Cardiac muscle cell (in vitro differentiated cells and primary cell): ENCODE measurements around the gene SORBS2. TPM values are rescaled to one million over a fixed set of nuclear protein-coding genes. Genes with fewer than 3 reads are reported as not detected.

Experiments used
- DNase-seq, 2 donors: peaks; one replicate each; pipeline versions ENCODE4 v3.0.0 to v3.0.0-alpha.2; 2010 to 2017; ENCODE audit warnings: low read depth in 1 of 2, low spot score in 1 of 2
- H3K27ac ChIP-seq: fragments of 200-600 bp; sonication (generic); 2 replicates; pipeline ENCODE4 v1.5.1; 2016
- H3K27me3 ChIP-seq: fragments of 200-600 bp; sonication (generic); 2 replicates; pipeline ENCODE4 v1.6.0; 2016; ENCODE audit warnings: control low read depth
- H3K36me3 ChIP-seq: fragments of 200-600 bp; sonication (generic); 2 replicates; pipeline ENCODE4 v1.5.1; 2016; ENCODE audit warnings: control low read depth
- H3K4me1 ChIP-seq: fragments of 200-600 bp; sonication (generic); 2 replicates; pipeline ENCODE4 v1.8.1; 2017; ENCODE audit warnings: low read depth, mild to moderate bottlenecking, mixed run types
- H3K4me3 ChIP-seq: fragments of 200-600 bp; sonication (generic); 2 replicates; pipeline ENCODE4 v1.5.1; 2016; ENCODE audit warnings: mild to moderate bottlenecking
- H3K9me3 ChIP-seq: fragments of 200-600 bp; sonication (generic); 2 replicates; pipeline ENCODE4 v1.5.1; 2017; ENCODE audit warnings: low read depth, mild to moderate bottlenecking, control low read depth
- CTCF ChIP-seq: IDR thresholded peaks from 2 replicates; pipeline ENCODE4 v1.5.1; 2012; ENCODE audit warnings: low read depth, mild to moderate bottlenecking, low read length
- polyA plus RNA-seq: library from polyadenylated mRNA; unstranded; fragments of >200 nt; fragmentation: Nextera tagmentation; extraction: Ambion mirVana; gene quantifications from 2 replicates; pipeline ENCODE4 v1.2.1, GENCODE V29; 2016
- total RNA-seq: library from RNA; depleted of rRNA; stranded (reverse); fragments of >200 nt; gene quantifications from 2 replicates; pipeline ENCODE4 v1.2.3, GENCODE V29; 2016

SORBS2 gene
- total and polyA plus RNA-seq, 2 experiments from 2014 or later = 453 to 470 TPM

- Histone ChIP-seq H3K27ac (peak overlapping the region; percentile 24), H3K4me3 (no peak overlapping the region), H3K27me3 (no peaks in the 10 kb centered on the region), H3K4me1 (peaks cover 35% of the 10 kb centered on the region), H3K36me3 (peaks cover 76% of the 10 kb centered on the region), H3K9me3 (no peaks in the 10 kb centered on the region)
- no peak for DNase-seq
- TF ChIP-seq CTCF = no peak
These were observed 157.7 kb downstream of the SORBS2 start for GRCh38 chr4:185654311-185654710.

- no peak for DNase-seq
- Histone ChIP-seq H3K27me3 (no peaks in the 10 kb centered on the region), H3K36me3 (peaks cover 79% of the 10 kb centered on the region), H3K4me1 (peaks cover 22% of the 10 kb centered on the region), H3K9me3 (no peaks in the 10 kb centered on the region), H3K4me3 (no peak overlapping the region), H3K27ac (peak overlapping the region; percentile 49)
- TF ChIP-seq CTCF = no peak
These were observed 160.1 kb downstream of the SORBS2 start for GRCh38 chr4:185651851-185652250.

- no peak for DNase-seq
- Histone ChIP-seq H3K36me3 (peaks cover 84% of the 10 kb centered on the region), H3K4me3 (no peak overlapping the region), H3K4me1 (peaks cover 17% of the 10 kb centered on the region), H3K27me3 (no peaks in the 10 kb centered on the region), H3K9me3 (no peaks in the 10 kb centered on the region), H3K27ac (peak overlapping the region; percentile 49)
- TF ChIP-seq CTCF = no peak
These were observed 160.8 kb downstream of the SORBS2 start for GRCh38 chr4:185651137-185651677.

GRCh38 chr4:185648631-185649030, 163.4 kb downstream of the SORBS2 start:
- Histone ChIP-seq H3K27me3 (no peaks in the 10 kb centered on the region), H3K27ac (peak overlapping the region; percentile 50), H3K4me1 (no peaks in the 10 kb centered on the region), H3K9me3 (no peaks in the 10 kb centered on the region), H3K36me3 (peaks cover 95% of the 10 kb centered on the region), H3K4me3 (no peak overlapping the region)
- no peak for DNase-seq
- TF ChIP-seq CTCF = no peak

GRCh38 chr4:185645403-185645802, 166.6 kb downstream of the SORBS2 start:
- no peak overlapping the region for H3K4me3 ChIP-seq
- no peak for TF ChIP-seq CTCF
- DNase-seq = no peak
- no peaks in the 10 kb centered on the region for H3K4me1 ChIP-seq
- H3K27ac ChIP-seq = no peak overlapping the region
- peaks cover 87% of the 10 kb centered on the region for H3K36me3 ChIP-seq
- H3K27me3 ChIP-seq = no peaks in the 10 kb centered on the region
- no peaks in the 10 kb centered on the region for H3K9me3 ChIP-seq
